GM19238 (cell line): ENCODE measurements around the gene MYO9B.

ENCODE experiments used
- DNase-seq: peaks from one replicate; pipeline ENCODE4 v3.0.0; 2011; ENCODE audit warnings: low spot score; ENCODE audit not compliant: insufficient read length

MYO9B gene, protein sequence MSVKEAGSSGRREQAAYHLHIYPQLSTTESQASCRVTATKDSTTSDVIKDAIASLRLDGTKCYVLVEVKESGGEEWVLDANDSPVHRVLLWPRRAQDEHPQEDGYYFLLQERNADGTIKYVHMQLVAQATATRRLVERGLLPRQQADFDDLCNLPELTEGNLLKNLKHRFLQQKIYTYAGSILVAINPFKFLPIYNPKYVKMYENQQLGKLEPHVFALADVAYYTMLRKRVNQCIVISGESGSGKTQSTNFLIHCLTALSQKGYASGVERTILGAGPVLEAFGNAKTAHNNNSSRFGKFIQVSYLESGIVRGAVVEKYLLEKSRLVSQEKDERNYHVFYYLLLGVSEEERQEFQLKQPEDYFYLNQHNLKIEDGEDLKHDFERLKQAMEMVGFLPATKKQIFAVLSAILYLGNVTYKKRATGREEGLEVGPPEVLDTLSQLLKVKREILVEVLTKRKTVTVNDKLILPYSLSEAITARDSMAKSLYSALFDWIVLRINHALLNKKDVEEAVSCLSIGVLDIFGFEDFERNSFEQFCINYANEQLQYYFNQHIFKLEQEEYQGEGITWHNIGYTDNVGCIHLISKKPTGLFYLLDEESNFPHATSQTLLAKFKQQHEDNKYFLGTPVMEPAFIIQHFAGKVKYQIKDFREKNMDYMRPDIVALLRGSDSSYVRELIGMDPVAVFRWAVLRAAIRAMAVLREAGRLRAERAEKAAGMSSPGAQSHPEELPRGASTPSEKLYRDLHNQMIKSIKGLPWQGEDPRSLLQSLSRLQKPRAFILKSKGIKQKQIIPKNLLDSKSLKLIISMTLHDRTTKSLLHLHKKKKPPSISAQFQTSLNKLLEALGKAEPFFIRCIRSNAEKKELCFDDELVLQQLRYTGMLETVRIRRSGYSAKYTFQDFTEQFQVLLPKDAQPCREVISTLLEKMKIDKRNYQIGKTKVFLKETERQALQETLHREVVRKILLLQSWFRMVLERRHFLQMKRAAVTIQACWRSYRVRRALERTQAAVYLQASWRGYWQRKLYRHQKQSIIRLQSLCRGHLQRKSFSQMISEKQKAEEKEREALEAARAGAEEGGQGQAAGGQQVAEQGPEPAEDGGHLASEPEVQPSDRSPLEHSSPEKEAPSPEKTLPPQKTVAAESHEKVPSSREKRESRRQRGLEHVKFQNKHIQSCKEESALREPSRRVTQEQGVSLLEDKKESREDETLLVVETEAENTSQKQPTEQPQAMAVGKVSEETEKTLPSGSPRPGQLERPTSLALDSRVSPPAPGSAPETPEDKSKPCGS (N-terminal part only)

GRCh38 chr19:17075035-17075863 is at the start of gene MYO9B, which contains the start of gene HAUS8:
Gene MYO9B, plus strand, starts transcription at chr19:17075777. Its CDS starts 25,941 bp downstream, at chr19:17101718.
Gene HAUS8, minus strand, starts transcription at chr19:17075452. Its CDS starts 30 bp downstream, at chr19:17075422.
- DNase-seq = peak; percentile 91

DNA sequence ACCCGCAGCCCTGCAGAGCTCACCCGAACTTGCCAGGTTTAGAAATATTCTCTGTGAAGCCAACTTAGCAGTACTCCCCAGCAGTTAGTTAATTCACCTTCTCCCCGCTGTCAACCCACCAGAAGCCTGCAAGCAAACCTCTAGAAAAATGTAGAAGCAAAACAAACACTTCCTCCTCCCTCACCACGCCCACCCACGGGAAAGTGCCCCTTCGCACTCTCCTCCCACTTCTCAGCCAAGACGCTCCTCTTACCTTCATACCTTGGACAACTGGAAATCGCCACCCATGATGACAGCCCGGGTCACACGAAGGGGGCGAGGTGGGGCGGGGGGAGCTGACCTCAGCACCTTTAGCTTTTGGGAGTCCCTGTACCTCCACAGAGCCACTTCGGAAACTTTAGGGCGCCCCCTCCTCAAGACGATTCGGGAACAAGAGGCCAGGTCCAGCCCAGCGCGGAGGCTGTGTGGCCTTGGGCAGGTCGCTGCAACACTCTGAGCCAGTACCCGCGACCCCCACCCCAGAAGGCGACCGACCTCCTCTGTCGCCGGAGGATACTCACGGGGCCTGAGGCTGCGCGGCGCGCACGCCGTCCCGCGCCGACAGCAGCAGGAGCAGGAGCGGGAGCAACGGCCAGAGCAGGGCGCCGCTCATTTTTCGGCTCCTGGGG is 49.5 kb upstream of the MYO9B start:
- DNase-seq = no peak

DNA sequence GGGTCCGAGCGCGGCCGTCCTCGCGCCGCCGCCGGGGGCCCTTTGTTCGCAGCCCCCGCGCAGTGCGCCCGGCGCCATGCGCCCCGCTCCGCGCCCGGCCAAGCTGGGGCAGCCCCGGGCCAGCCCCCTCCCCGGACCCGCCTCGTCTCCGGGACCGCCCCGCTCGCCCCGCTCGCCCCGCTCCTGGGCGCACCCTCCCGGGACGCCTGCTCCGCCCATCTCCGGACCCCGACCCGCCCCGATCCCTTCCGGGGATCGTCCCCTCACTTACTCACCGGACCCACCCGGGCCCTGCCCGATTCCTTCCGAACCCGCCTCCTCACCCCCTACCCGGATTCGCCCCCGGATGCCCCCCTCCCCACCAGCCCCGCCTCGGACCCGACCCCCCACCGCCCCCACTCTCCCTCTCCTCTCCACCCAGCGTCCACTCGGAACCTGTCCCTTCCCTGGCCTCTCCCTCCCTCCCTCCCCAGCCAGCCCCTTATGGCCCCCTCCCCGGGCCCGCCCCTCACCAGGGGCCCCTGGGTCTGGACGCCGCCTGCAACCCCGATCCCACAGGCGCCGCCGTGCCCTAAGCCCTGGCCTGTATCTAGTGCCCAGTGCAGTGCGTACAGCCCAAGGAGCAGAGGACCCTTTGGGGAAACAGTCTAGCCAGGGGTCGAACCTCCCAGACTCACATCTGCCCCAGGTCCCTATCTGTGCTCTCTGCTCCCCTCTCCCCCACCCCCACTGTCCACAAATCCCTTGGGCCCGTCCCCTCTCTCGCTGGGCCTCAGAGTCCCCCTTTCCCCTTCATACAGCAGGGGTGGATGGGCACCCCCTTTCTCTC is 48.7 kb upstream of the MYO9B start, which contains the start of gene CPAMD8:
TSS of gene CPAMD8 (minus strand) at position 105 of the 829 bp plus-strand sequence. CDS start 168 bp downstream, outside the sequence.
- DNase-seq = no peak

DNA sequence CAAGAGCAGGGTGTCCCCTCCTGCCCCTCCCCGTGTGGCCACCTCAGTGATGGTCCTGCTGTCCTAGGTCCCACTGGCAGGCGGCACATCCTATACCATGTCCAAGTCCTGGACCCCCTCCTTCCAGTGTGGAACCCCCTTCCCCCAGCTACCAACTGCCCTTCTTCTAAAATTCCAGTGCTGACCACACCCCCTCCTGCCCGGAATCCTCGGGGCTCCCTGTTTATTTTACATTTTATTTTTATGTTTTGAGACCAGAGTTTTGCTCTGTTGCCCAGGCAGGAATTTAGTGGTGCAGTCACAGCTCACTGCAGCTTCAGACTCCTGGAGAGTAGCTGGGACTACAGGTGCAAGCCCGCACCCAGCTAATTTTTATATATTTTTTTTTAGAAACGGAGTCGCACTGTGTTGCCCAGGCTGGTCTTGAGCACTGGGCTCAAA is 48.0 kb upstream of the MYO9B start:
- DNase-seq = no peak

- DNase-seq = no peak
Observed at GRCh38 chr19:17031741-17032140, 43.8 kb upstream of the MYO9B start.

GRCh38 chr19:17035842-17036424 is 39.6 kb upstream of the MYO9B start:
- DNase-seq = no peak

- no peak for DNase-seq
Observed at GRCh38 chr19:17036640-17037039, 38.9 kb upstream of the MYO9B start.

GRCh38 chr19:17037184-17037583 is 38.4 kb upstream of the MYO9B start:
- DNase-seq = no peak

DNA sequence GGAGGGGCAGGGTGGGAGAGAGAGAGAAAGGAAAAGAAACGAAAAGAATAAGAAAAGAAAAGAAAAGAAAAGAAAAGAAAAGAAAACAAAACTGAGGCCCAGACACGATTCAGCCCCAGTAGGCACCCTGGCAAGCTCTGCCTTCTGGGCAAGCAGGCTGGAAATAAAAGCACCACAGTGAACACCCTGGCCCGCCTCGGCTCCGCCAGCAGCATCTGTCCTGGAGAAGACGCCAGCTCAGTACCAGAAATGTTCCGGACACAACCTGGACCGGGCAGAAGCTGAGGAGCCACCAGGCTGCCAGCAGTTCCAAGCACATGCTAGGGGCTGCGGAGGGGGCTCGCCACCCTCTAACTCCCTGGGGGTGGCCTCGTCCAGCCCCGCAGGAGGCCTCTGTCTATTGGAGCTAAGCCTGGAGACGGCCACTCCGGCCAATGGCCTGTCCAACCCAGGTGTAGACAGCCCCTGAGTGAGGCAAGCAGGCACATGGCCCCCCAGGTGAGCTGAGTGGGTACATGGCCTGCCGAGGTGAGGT is 37.5 kb upstream of the MYO9B start:
- no peak for DNase-seq

DNA sequence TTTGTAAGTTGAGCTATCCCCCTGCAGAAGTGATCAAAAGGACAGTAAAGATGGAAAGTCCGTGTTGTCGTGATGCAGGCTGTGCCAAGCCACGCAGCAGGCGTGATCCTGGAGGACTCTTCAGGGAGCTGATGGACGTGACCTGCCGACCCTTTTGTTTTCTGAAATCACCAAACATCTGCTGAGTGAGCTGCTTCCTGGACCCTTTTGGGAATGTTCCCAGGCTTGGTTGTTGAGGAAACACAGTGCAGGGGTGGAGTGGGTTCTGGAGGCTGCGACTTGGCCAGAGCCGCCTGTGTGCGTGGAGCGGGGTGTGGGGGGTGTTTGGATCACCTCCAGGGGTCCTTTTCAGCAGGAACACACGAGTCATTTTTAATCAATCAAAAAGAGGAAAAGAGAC is 33.6 kb upstream of the MYO9B start:
- no peak for DNase-seq

GRCh38 chr19:17043744-17044143 is 31.8 kb upstream of the MYO9B start:
- no peak for DNase-seq

DNA sequence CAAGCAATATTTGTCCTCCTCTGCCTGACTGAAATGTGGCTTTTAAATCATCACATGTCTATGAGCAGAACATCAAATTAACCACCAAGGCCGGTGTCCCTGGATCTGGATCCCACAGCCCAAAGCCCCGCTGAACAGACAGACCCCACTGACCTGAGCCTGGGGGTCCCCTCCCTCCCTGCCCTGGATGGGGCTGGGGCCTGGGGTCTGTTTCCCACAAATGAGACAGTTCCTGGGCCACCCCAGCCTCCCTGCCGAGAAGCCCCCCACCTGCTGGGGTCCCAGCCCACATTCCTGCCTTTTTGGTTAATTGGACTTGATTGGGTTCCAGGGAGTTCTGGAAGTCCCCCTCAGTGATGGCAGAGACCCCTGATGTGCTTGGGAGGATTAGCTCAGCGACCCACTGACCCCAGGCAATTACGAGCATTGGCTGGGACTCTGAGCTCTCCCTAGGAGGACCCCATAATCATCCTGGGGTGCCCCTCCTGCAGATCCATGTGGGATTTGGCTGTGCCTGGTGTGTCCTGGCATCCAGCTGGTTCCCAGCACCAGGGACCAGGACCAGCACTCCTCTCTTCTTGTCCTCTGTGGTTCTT is 29.6 kb upstream of the MYO9B start:
- no peak for DNase-seq

GRCh38 chr19:17048885-17049453 is 26.6 kb upstream of the MYO9B start:
- DNase-seq = no peak

DNA sequence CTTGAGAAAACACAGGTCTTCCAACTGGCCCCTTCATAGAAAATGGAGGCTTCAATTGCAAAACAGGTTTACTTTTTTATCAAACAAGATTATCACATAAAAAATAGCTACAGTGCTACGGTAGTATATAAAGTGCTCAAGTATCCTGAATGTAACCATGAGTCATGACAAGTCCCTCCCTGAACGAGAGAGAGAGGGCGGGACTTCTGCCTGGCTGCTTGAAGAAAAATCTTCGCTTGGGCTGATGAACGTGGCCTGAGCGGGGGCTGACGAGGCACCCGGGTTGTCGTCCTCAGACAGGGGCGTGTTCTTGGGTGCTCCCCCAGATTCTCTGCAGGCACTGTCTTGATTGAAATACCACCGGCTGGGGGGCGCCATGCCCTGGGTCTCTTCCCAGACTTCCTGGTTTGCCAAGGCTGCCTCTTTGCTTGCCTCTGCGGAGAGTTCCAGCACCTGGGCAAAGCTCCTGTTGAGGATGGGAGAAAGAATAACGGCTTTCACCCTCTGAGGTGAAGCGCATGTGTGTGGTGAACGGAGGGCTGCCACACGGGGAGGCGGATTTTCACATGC is 25.8 kb upstream of the MYO9B start:
- no peak for DNase-seq

GRCh38 chr19:17052439-17052838 is 23.1 kb upstream of the MYO9B start:
- DNase-seq = no peak

- no peak for DNase-seq
Observed at GRCh38 chr19:17054746-17055145, 20.8 kb upstream of the MYO9B start.

- DNase-seq = no peak
Observed at GRCh38 chr19:17055636-17056035, 19.9 kb upstream of the MYO9B start.
